GM21423 (cell line): ENCODE results near the gene TSPAN3.

Experiments used
- ATAC-seq: cut with Tn5 transposase; IDR thresholded peaks from one replicate; pipeline ENCODE4 v1.9.1; 2021; ENCODE audit warnings: mild to moderate bottlenecking, moderate library complexity; ENCODE audit not compliant: unreplicated experiment

Gene TSPAN3

GRCh38 chr15:77035584-77035983, 35.3 kb downstream of the TSPAN3 start:
- ATAC-seq, result no peak

GRCh38 chr15:77034695-77035489, 36.0 kb downstream of the TSPAN3 start:
- no peak for ATAC-seq

- ATAC-seq, result no peak
Observed at GRCh38 chr15:77033729-77034671, 36.9 kb downstream of the TSPAN3 start.

GRCh38 chr15:77033417-77033728, 37.5 kb downstream of the TSPAN3 start:
- no peak for ATAC-seq

GRCh38 chr15:77032647-77033416, 38.1 kb downstream of the TSPAN3 start:
- ATAC-seq, result no peak

- ATAC-seq, result no peak
Observed at GRCh38 chr15:77032052-77032646, 38.8 kb downstream of the TSPAN3 start.

- ATAC-seq, result peak; percentile 44
Observed at GRCh38 chr15:77031376-77032050, 39.4 kb downstream of the TSPAN3 start.

- no peak for ATAC-seq
Observed at GRCh38 chr15:77030928-77031375, 40.0 kb downstream of the TSPAN3 start.

- ATAC-seq, result no peak
Observed at GRCh38 chr15:77030048-77030927, 40.6 kb downstream of the TSPAN3 start.

GRCh38 chr15:77029166-77030047, 41.5 kb downstream of the TSPAN3 start:
- no peak for ATAC-seq

- ATAC-seq, result no peak
Observed at GRCh38 chr15:77028451-77029165, 42.3 kb downstream of the TSPAN3 start.

GRCh38 chr15:77027697-77028450, 43.0 kb downstream of the TSPAN3 start:
- ATAC-seq, result no peak

GRCh38 chr15:77027111-77027696, 43.7 kb downstream of the TSPAN3 start:
- no peak for ATAC-seq

- ATAC-seq, result no peak
Observed at GRCh38 chr15:77026501-77027110, 44.3 kb downstream of the TSPAN3 start.

GRCh38 chr15:77025941-77026411, 44.9 kb downstream of the TSPAN3 start:
- no peak for ATAC-seq
